ENCODE data around the gene CDH26. TPM values are rescaled to one million over a fixed set of nuclear protein-coding genes. Genes with fewer than 3 reads are reported as not detected.

Gene CDH26
- total and polyA plus RNA-seq, 9 of the 15 experiments (the other 6 are each of a cell fraction or from before 2014, with no cell fraction given), result 0.07 to 0.13 (median 0.10) TPM; not detected in 4

GRCh38 chr20:59945731-59946130 lies 12.5 kb upstream of the CDH26 start:
- ATAC-seq (no peak), FAIRE-seq (no peak), DNase-seq (ENCODE audit: extremely low read depth in 1 of 4, low spot score in 3 of 4) (no peak)
- Histone ChIP-seq H3K9me1 (ENCODE audit: control insufficient read depth, insufficient read depth, low read length) (no peaks in the 10 kb centered on the region), H3K36me3 (ENCODE audit: control insufficient read depth, insufficient read depth, low read length) (peaks cover 30% of the 10 kb centered on the region; the same call in 1 of the 3 replicates), H3K27ac (ENCODE audit: extremely low read depth, low read depth, low read length) (no peak overlapping the region), H3K79me2 (ENCODE audit: control insufficient read depth, insufficient read depth, low read length) (peaks cover 12% of the 10 kb centered on the region), H3K27me3 (ENCODE audit: control insufficient read depth in 2 of 2, insufficient read depth in 2 of 2, low read length in 2 of 2) (no peaks in the 10 kb centered on the region), H4K20me1 (replicated peaks; ENCODE audit: control insufficient read depth, insufficient read depth, low read length) (no peaks in the 10 kb centered on the region), H3K9me3 (replicated peaks; ENCODE audit: control insufficient read depth, insufficient read depth, low read depth, low read length) (no peaks in the 10 kb centered on the region), H3K9ac (ENCODE audit: insufficient read depth in 1 of 2, low read depth in 2 of 2, low read length in 2 of 2) (no peak overlapping the region), H3K4me3 (no peak overlapping the region), H3K4me1 (replicated peaks in 1 of 2; ENCODE audit: control insufficient read depth in 2 of 2, insufficient read depth in 2 of 2, low read length in 2 of 2) (peaks cover 0 to 18% of the 10 kb centered on the region in 2 experiments; a peak in 2 of 5 replicates), H3K4me2 (ENCODE audit: insufficient read depth, low read length) (no peak overlapping the region), H2AFZ (ENCODE audit: low read depth, low read length) (no peak overlapping the region)
- ChIA-PET POLR2A (interaction anchor here (0.7 kb wide), 1 partner anchor 1321 kb away, joined by 6 read pairs; no protein-coding TSS in a partner anchor), CTCF (ENCODE audit: low intra/inter-chr PET ratio) (interaction anchor here (0.6 kb wide), 1 partner anchor 1175 kb away, joined by 3 read pairs; no protein-coding TSS in a partner anchor)
- no peak for TF ChIP-seq SMARCE1 (IDR thresholded peaks at IDR 0.05)
- no TSS peak for BruUV-seq (replicated peaks)
- 77% methylated on average over 2 of the region's 2 CpGs for WGBS (ENCODE audit: insufficient coverage, low coverage, missing lambda C conversion rate)
- intact Hi-C loops (cut with micrococcal nuclease) (no loop called here), in situ Hi-C loops (cut with MboI) (no loop called here)

- POLR2A ChIA-PET, result no interaction called here
- no peak for TF ChIP-seq RFX7 (CRISPR knock-in tag; IDR thresholded peaks at IDR 0.05)
- TF ChIP-seq TAF15 (IDR thresholded peaks at IDR 0.05; ENCODE audit: low read depth, low read length), result no peak
- TF ChIP-seq ZNF24 (IDR thresholded peaks at IDR 0.05), result no peak
- TF ChIP-seq KDM4B (IDR thresholded peaks at IDR 0.05; ENCODE audit: borderline replicate concordance in 2 of 2, low read depth in 1 of 2), result no peak
- no peak for TF ChIP-seq GABPB2 (CRISPR knock-in tag; conservative IDR thresholded peaks at IDR 0.05)
- TF ChIP-seq, protein P1, sequence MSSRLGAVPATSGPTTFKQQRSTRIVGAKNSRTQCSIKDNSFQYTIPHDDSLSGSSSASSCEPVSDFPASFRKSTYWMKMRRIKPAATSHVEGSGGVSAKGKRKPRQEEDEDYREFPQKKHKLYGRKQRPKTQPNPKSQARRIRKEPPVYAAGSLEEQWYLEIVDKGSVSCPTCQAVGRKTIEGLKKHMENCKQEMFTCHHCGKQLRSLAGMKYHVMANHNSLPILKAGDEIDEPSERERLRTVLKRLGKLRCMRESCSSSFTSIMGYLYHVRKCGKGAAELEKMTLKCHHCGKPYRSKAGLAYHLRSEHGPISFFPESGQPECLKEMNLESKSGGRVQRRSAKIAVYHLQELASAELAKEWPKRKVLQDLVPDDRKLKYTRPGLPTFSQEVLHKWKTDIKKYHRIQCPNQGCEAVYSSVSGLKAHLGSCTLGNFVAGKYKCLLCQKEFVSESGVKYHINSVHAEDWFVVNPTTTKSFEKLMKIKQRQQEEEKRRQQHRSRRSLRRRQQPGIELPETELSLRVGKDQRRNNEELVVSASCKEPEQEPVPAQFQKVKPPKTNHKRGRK (tag; IDR thresholded peaks at IDR 0.05), result no peak
- no peak for TF ChIP-seq NFXL1 (CRISPR knock-in tag; IDR thresholded peaks at IDR 0.05)
- TF ChIP-seq ARID3B (CRISPR knock-in tag; IDR thresholded peaks at IDR 0.05; ENCODE audit: borderline replicate concordance), result no peak
- no peak for TF ChIP-seq ZNF143 (CRISPR knock-in tag; IDR thresholded peaks at IDR 0.05)
- no peak for TF ChIP-seq PTRF (tag; IDR thresholded peaks at IDR 0.05)
- TF ChIP-seq HEY1 (CRISPR knock-in tag; IDR thresholded peaks at IDR 0.05; ENCODE audit: borderline replicate concordance), result no peak
- Histone ChIP-seq H3K9ac (ENCODE audit: insufficient read depth in 1 of 2, low read depth in 2 of 2, low read length in 2 of 2) (no peak overlapping the region), H3K9me1 (ENCODE audit: control insufficient read depth, insufficient read depth, low read length) (no peaks in the 10 kb centered on the region), H3K27ac (ENCODE audit: extremely low read depth, low read depth, low read length) (no peak overlapping the region), H2AFZ (ENCODE audit: low read depth, low read length) (no peak overlapping the region), H3K4me2 (ENCODE audit: insufficient read depth, low read length) (no peak overlapping the region), H3K27me3 (ENCODE audit: control insufficient read depth in 2 of 2, insufficient read depth in 2 of 2, low read length in 2 of 2) (no peaks in the 10 kb centered on the region), H3K36me3 (ENCODE audit: control insufficient read depth, insufficient read depth, low read length) (peaks cover 27% of the 10 kb centered on the region; the same call in 1 of the 3 replicates), H3K9me3 (replicated peaks; ENCODE audit: control insufficient read depth, insufficient read depth, low read depth, low read length) (no peaks in the 10 kb centered on the region), H3K79me2 (ENCODE audit: control insufficient read depth, insufficient read depth, low read length) (no peaks in the 10 kb centered on the region), H3K4me3 (no peak overlapping the region), H4K20me1 (replicated peaks; ENCODE audit: control insufficient read depth, insufficient read depth, low read length) (no peaks in the 10 kb centered on the region), H3K4me1 (replicated peaks in 1 of 2; ENCODE audit: control insufficient read depth in 2 of 2, insufficient read depth in 2 of 2, low read length in 2 of 2) (peaks cover 0 to 12% of the 10 kb centered on the region in 2 experiments; a peak in 2 of 5 replicates)
- WGBS (ENCODE audit: insufficient coverage, low coverage, missing lambda C conversion rate), result 69% methylated on average over 3 of the region's 8 CpGs
- no peak for DNase-seq (ENCODE audit: extremely low read depth in 1 of 4, low spot score in 3 of 4)
- no peak for ATAC-seq
- CTCF ChIA-PET (ENCODE audit: low intra/inter-chr PET ratio), result interaction anchor here (0.6 kb wide), 1 partner anchor 13 kb away, joined by 3 read pairs; no protein-coding TSS in a partner anchor
- intact Hi-C loops (cut with micrococcal nuclease) (no loop called here), in situ Hi-C loops (cut with MboI) (no loop called here)
- FAIRE-seq, result no peak
- BruUV-seq (replicated peaks), result no TSS peak
Observed at GRCh38 chr20:59947376-59947775, 10.8 kb upstream of the CDH26 start.
